Stimulated activated effector memory CD8-positive, alpha-beta T cell treated with anti-CD3 and anti-CD28 coated beads, Interleukin-12 subunit alpha, Interleukin-12 subunit beta, amount 100 ng/mL, for 72 hours (primary cell): ENCODE results near the gene DTWD2.

Experiments
- ATAC-seq: fragments of 150-1000 bp; cut with Tn5 transposase; 2 replicates; pipeline ENCODE4 v1.10.0; 2021
- DNase-seq, 2 donors: peaks; one replicate each; pipeline ENCODE4 v3.0.0; 2021 to 2022; ENCODE audit warnings: low spot score in 2 of 2
- H3K27ac Mint-ChIP-seq: one replicate; pipeline ENCODE4 v1.8.0; 2022; ENCODE audit warnings: mild to moderate bottlenecking, mixed read lengths
- H3K36me3 Mint-ChIP-seq: one replicate; pipeline ENCODE4 v1.8.0; 2022; ENCODE audit warnings: mild to moderate bottlenecking, mixed read lengths
- H3K4me1 Mint-ChIP-seq: one replicate; pipeline ENCODE4 v1.8.0; 2022; ENCODE audit warnings: mixed read lengths
- H3K4me3 Mint-ChIP-seq: one replicate; pipeline ENCODE4 v1.8.0; 2022; ENCODE audit warnings: mild to moderate bottlenecking, mixed read lengths
- H3K9me3 Mint-ChIP-seq: one replicate; pipeline ENCODE4 v1.8.0; 2022; ENCODE audit warnings: mixed read lengths

DTWD2 gene, protein sequence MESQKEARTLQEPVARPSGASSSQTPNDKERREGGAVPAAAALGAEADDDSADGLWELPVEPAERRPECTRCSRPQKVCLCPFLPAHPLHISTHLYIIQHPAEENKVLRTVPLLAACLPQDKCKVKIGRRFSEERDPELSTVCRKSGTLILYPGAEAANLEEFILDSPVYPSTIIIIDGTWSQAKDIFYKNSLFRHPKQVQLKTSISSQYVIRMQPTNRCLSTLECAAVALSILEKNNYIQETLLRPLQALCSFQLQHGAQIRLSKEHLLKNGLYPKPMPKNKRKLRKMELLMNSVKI

GRCh38 chr5:118987988-118988865 lies at the start of gene DTWD2:
Gene DTWD2, minus strand, starts transcription at chr5:118988547. Its CDS starts 36 bp downstream, at chr5:118988511.
- Mint-ChIP-seq H3K27ac (no peak within 1 kb of the TSS), H3K36me3 (no peaks in the 10 kb centered on the region), H3K4me3 (peak within 1 kb of the TSS; percentile 69), H3K9me3 (no peaks in the 10 kb centered on the region), H3K4me1 (peaks cover 7% of the 10 kb centered on the region)
- ATAC-seq (peak; percentile 96), DNase-seq (peak; percentile 97)

DNA sequence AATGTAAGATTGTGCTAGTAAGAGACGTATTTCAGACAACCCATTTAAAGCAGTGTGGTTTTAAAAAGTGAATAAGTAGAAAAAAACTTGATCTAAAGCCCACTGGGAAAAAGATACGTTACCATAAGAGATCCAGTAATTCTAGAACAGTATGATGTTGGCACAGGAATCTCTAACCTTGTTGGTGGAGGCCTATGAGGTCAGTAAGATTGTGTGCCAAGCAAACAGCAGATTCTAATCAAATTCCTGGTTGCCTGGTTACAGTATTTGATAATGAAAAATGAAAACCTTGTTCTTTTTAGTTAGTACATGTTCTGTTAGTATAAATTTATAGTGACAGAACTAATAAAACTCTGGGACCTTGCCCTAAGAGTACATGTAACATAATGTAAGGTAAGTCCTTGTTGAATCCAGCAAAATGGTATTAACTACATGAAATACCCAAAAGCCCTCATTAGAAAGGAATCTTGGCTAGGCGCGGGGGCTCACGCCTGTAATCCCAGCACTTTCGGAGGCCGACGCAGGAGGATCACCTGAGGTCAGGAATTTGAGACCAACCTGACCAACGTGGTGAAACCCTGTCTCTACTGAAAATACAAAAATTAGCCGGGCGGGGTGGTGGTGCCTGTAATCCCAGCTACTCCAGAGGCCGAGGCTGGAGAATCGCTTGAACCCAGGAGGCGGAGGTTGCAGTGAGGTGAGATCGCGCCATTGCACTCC lies 49.3 kb upstream of the DTWD2 start:
- no peak for DNase-seq
- H3K27ac Mint-ChIP-seq = no peak overlapping the region
- ATAC-seq = no peak
- no peak overlapping the region for H3K4me3 Mint-ChIP-seq
- no peaks in the 10 kb centered on the region for H3K36me3 Mint-ChIP-seq
- H3K9me3 Mint-ChIP-seq = no peaks in the 10 kb centered on the region
- no peaks in the 10 kb centered on the region for H3K4me1 Mint-ChIP-seq

DNA sequence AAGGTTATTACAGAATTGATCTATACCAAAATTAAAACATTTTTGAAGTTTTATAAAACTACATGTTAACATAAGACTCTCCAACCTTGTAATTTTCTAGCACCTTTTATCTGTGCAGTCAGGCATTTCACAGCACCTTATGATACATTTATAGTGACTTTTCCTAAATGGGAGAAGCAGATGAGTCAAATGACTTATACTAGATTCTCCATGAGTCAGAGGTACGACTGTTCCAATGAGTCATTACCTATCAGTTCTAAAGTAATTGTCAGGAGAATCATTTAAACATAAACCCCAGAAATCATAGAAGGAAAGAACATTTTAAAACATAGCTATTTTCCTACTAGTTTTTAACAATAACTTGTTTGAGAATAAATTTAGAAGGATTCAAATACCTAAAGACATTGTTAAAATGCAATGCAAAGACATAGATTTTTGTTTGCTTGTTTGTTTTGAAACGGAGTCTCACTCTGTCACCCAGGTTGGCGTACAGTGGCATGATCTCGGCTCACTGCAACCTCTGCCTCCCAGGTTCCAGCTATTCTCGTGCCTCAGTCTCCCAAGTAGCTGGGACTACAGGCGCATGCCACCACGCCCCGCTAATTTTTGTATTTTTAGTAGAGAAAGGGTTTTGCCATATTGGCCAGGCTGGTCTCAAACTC lies 47.9 kb upstream of the DTWD2 start:
- DNase-seq (no peak), ATAC-seq (peak; percentile 90)
- Mint-ChIP-seq H3K4me1 (peaks cover 9% of the 10 kb centered on the region), H3K9me3 (no peaks in the 10 kb centered on the region), H3K27ac (no peak overlapping the region), H3K36me3 (no peaks in the 10 kb centered on the region), H3K4me3 (no peak overlapping the region)

- Mint-ChIP-seq H3K4me1 (peaks cover 15% of the 10 kb centered on the region), H3K4me3 (no peak overlapping the region), H3K36me3 (no peaks in the 10 kb centered on the region), H3K27ac (no peak overlapping the region), H3K9me3 (no peaks in the 10 kb centered on the region)
- DNase-seq = no peak
- ATAC-seq = no peak
Measured at GRCh38 chr5:119033135-119033534, 44.8 kb upstream of the DTWD2 start.

- DNase-seq = no peak
- Mint-ChIP-seq H3K4me1 (peaks cover 15% of the 10 kb centered on the region), H3K27ac (no peak overlapping the region), H3K36me3 (no peaks in the 10 kb centered on the region), H3K9me3 (no peaks in the 10 kb centered on the region), H3K4me3 (no peak overlapping the region)
- ATAC-seq = no peak
Measured at GRCh38 chr5:119032656-119033055, 44.3 kb upstream of the DTWD2 start.

DNA sequence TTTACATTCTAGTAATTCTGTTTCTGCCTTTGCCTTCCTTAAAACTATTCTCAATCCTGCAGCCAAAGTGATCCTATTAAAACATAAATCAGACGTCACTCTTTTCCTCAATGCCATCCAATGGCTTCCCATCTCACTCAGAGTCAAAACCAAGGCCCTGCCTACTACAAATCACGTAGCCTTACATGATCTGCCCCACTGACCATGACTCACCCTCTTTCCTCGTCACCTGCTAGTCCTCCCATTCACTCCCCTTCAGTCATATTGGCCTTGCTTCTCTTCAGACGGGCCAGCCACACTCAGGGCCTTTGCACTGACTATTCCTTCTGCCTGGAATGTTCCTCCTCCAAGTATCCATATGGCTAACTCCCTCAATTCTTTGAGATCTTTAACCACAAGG lies 43.6 kb upstream of the DTWD2 start:
- H3K27ac Mint-ChIP-seq = peak overlapping the region; percentile 10
- no peaks in the 10 kb centered on the region for H3K9me3 Mint-ChIP-seq
- DNase-seq (no peak), ATAC-seq (peak; percentile 62)
- H3K4me3 Mint-ChIP-seq = peak overlapping the region; percentile 5
- H3K4me1 Mint-ChIP-seq = peaks cover 15% of the 10 kb centered on the region
- no peaks in the 10 kb centered on the region for H3K36me3 Mint-ChIP-seq

GRCh38 chr5:119031011-119031886 lies 42.9 kb upstream of the DTWD2 start:
- H3K36me3 Mint-ChIP-seq = no peaks in the 10 kb centered on the region
- H3K27ac Mint-ChIP-seq = peak overlapping the region; percentile 10
- peak; percentile 89 for ATAC-seq
- H3K4me1 Mint-ChIP-seq = peaks cover 15% of the 10 kb centered on the region
- DNase-seq = no peak
- H3K9me3 Mint-ChIP-seq = no peaks in the 10 kb centered on the region
- H3K4me3 Mint-ChIP-seq = peak overlapping the region; percentile 5

DNA sequence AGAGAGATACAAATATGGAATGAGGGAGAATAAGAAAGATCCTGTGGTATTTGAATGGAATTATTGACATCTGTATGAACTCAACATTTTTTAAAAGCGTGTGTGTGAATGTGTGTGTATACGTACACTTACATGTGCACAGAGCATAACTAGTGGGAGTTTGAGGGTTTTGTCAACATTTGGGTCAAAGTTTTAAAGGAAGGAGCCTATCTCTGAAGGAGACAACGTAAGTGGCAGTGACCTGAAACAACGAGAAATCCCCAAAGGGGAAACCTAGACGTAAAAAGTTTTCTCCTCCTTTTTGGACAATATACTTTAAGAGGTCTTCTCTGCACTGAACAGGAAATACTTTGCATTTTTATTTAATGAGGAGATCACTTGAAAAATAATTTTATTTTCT lies 40.2 kb upstream of the DTWD2 start:
- Mint-ChIP-seq H3K27ac (no peak overlapping the region), H3K4me1 (peaks cover 15% of the 10 kb centered on the region), H3K9me3 (no peaks in the 10 kb centered on the region), H3K36me3 (no peaks in the 10 kb centered on the region), H3K4me3 (no peak overlapping the region)
- DNase-seq = no peak
- no peak for ATAC-seq

GRCh38 chr5:119022773-119023172 lies 34.4 kb upstream of the DTWD2 start:
- Mint-ChIP-seq H3K36me3 (no peaks in the 10 kb centered on the region), H3K4me3 (no peak overlapping the region), H3K27ac (no peak overlapping the region), H3K9me3 (no peaks in the 10 kb centered on the region), H3K4me1 (no peaks in the 10 kb centered on the region)
- DNase-seq = no peak
- ATAC-seq = no peak

DNA sequence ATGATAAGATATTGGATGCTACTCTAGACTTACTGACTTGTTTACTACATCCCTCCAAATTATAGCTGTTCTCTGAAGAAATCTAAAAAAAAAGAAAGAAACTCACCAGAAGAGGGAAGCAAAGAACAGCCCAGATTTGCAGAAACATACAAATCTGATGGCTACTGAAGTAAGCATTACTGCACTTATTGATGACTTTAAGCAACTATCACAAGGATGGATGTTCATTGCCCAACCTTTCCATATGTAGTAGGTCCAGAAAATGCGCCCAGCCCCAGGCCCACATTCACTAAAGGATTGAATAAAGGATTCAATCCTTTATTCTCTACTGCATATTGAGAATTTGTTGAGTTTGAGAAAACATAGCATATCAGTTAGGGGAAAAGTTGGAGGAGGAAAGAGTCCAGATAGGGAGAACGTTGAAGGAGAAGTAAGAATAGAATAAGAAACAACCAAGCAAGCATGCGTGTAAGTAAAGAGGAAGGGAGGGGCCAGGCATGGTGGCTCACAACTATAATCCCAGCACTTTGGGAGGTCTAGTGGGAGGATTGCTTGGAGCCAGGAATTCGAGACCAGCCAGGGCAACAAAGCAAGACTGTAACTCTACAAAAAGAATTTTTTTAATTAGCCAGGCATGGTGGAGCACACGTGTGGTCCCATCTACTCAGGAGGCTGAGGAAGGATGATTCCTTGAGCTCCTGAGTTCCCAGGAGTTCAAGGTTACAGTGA lies 33.8 kb upstream of the DTWD2 start:
- Mint-ChIP-seq H3K9me3 (no peaks in the 10 kb centered on the region), H3K27ac (no peak overlapping the region), H3K36me3 (no peaks in the 10 kb centered on the region), H3K4me3 (no peak overlapping the region), H3K4me1 (no peaks in the 10 kb centered on the region)
- DNase-seq (no peak), ATAC-seq (peak; percentile 62)

GRCh38 chr5:119021149-119021732 lies 32.9 kb upstream of the DTWD2 start:
- Mint-ChIP-seq H3K9me3 (no peaks in the 10 kb centered on the region), H3K27ac (no peak overlapping the region), H3K4me1 (no peaks in the 10 kb centered on the region), H3K36me3 (no peaks in the 10 kb centered on the region), H3K4me3 (no peak overlapping the region)
- DNase-seq = no peak
- ATAC-seq = no peak

DNA sequence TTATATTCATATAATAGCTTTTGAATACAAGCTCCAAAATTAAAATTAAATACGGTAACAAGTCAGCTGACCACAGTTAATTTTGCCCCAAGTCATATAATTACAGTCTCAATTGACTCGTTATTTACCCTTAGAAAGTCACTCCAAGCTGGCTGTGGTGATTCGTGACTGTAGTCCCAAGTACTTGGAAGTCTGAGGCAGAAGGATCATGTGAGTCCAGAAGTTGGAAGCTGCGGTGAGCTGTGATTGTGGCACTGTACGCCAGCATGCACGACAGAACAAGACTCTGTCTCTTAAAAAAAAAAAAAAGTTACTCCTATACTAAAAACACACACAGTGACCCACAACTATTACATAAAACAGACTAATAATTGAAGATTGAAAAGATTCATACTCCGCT lies 31.6 kb upstream of the DTWD2 start:
- no peak overlapping the region for H3K4me3 Mint-ChIP-seq
- H3K4me1 Mint-ChIP-seq = no peaks in the 10 kb centered on the region
- no peak for DNase-seq
- H3K9me3 Mint-ChIP-seq = no peaks in the 10 kb centered on the region
- no peaks in the 10 kb centered on the region for H3K36me3 Mint-ChIP-seq
- no peak overlapping the region for H3K27ac Mint-ChIP-seq
- no peak for ATAC-seq

DNA sequence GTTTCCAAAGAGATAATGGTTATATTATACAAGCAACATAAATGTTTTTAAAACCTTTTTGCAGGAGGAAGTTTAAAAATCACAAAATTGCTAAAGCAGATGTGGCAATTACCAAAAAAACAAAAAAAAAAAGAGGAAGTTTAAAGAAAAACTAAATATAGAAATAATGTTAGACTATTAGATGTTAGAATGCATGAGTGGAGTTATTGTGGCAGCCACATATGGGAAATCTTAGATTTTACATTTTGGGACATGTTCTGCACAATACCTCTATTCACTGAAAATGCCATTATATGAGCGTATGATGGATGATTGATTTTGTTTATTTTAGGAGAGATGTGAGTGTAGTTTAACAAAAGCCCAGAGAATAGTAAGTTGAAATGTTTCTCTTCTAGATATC lies 31.2 kb upstream of the DTWD2 start:
- Mint-ChIP-seq H3K27ac (no peak overlapping the region), H3K4me1 (no peaks in the 10 kb centered on the region), H3K4me3 (no peak overlapping the region), H3K9me3 (no peaks in the 10 kb centered on the region), H3K36me3 (no peaks in the 10 kb centered on the region)
- DNase-seq (no peak), ATAC-seq (no peak)
